Measurements from ENCODE around the gene IKBKE. TPM values are rescaled to one million over a fixed set of nuclear protein-coding genes. Genes with fewer than 3 reads are reported as not detected.
A peak's percentile ranks its signal among the peaks of the same experiment; 100 is the strongest.

IKBKE gene
- total RNA-seq, 1 experiment from 2014 or later = 10.7 TPM

- no peak for DNase-seq (ENCODE audit: low read depth)
These were observed 15.0 kb upstream of the IKBKE start for GRCh38 chr1:206455289-206455665.

GRCh38 chr1:206455666-206456344, 14.5 kb upstream of the IKBKE start:
- DNase-seq (ENCODE audit: low read depth) = no peak

- DNase-seq (ENCODE audit: low read depth) = peak; percentile 33
These were observed 13.5 kb upstream of the IKBKE start for GRCh38 chr1:206456577-206457370.

GRCh38 chr1:206457408-206458120, 12.7 kb upstream of the IKBKE start:
- no peak for DNase-seq (ENCODE audit: low read depth)

- no peak for DNase-seq (ENCODE audit: low read depth)
These were observed 10.6 kb upstream of the IKBKE start for GRCh38 chr1:206459703-206460102.

- DNase-seq (ENCODE audit: low read depth) = no peak
These were observed 9.3 kb upstream of the IKBKE start for GRCh38 chr1:206460836-206461426.

- peak; percentile 68 for DNase-seq (ENCODE audit: low read depth)
These were observed 8.4 kb upstream of the IKBKE start for GRCh38 chr1:206461602-206462455.

GRCh38 chr1:206463137-206463536, 7.1 kb upstream of the IKBKE start:
- no peak for DNase-seq (ENCODE audit: low read depth)

GRCh38 chr1:206463911-206464310, 6.4 kb upstream of the IKBKE start:
- DNase-seq (ENCODE audit: low read depth) = no peak

GRCh38 chr1:206464456-206464964, 5.8 kb upstream of the IKBKE start:
- DNase-seq (ENCODE audit: low read depth) = peak; percentile 78

GRCh38 chr1:206465951-206466350, 4.3 kb upstream of the IKBKE start:
- no peak for DNase-seq (ENCODE audit: low read depth)

- DNase-seq (ENCODE audit: low read depth) = no peak
These were observed 3.2 kb upstream of the IKBKE start for GRCh38 chr1:206466840-206467649.

- no peak for DNase-seq (ENCODE audit: low read depth)
These were observed 2.4 kb upstream of the IKBKE start for GRCh38 chr1:206467915-206468314.

GRCh38 chr1:206468571-206468970, 1.7 kb upstream of the IKBKE start:
- no peak for DNase-seq (ENCODE audit: low read depth)

GRCh38 chr1:206469411-206469932, 804 bp upstream of the IKBKE start:
- DNase-seq (ENCODE audit: low read depth) = no peak

- DNase-seq (ENCODE audit: low read depth) = peak; percentile 70
These were observed 577 bp downstream of the IKBKE start for GRCh38 chr1:206470692-206471414.

- DNase-seq (ENCODE audit: low read depth) = no peak
These were observed 1.1 kb downstream of the IKBKE start for GRCh38 chr1:206471415-206471801.

- no peak for DNase-seq (ENCODE audit: low read depth)
These were observed 1.7 kb downstream of the IKBKE start for GRCh38 chr1:206472024-206472423.

GRCh38 chr1:206472454-206472853, 2.2 kb downstream of the IKBKE start:
- DNase-seq (ENCODE audit: low read depth) = peak; percentile 76
